UCSD-AML1 (cell line): ENCODE measurements around the gene ZNF141.
"Not testable (repeated sequence)": the region's sequence is repeated elsewhere in the genome, so short reads cannot be mapped to it uniquely, and the experiment has no call there.

Source experiments
- DNase-seq: peaks from one replicate; lab custom pipeline; 2025; ENCODE audit not compliant: unreplicated experiment; lab: John Stamatoyannopoulos, UW

Gene ZNF141

DNA sequence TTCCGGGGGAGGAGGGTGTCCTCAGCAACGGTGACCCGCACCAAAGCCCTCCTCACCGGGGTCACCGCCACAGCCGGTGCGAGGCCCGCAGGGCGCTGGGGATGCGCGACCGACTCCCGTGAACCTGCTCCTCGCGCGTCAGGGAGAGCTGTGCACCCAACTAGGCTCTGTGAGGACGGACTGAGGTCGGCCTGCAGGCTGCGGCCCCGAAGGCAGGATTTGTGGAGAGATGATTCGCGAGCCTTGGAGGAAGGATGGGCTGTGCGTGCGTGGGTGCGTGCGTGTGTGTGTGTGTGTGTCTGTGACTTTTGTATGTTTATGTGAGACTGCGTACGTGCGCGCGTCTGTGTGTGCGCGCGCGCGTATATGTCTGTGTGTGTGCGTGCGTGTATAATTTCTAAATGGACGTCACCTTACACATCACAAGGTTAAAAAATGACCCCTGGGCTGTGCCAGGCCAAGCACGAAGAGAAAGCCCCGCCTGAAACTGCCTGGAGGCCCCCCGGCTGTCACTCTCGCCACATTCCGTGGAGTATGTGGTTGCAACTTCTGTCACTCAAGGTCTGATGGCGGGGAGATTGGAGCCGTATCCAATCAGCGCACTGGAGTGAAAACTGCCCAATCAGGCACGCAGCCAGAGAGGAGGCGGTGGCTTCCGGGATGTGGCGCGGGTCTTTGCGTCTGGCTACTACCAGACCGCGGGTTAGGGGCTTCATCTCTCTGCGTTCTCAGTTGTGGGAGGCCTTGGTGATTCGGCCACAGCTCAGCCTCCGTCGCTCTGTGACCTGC, at the start of gene ZNF141:
Gene ZNF141 (plus strand): TSS at position 672 of the 789 bp plus-strand sequence. CDS start 170 bp downstream, outside the sequence.
- no peak for DNase-seq

DNA sequence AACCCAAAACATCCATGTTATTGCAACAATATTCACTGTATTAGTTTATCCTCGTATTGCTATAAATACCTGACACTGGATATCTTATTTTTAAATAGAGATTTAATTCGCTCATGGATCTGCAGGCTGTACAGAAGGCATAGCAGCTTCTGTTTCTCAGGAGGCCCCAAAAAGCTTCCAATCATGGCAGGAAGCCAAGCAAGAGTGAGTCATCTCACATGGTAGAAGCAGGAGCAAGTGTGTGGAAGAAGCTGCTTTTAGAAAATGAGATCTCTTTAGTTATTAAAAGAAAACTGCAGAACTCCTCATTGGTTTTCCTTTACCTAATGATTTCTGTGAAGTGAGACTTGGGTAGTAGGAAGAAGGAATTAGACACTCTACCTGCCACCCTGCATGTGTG, 48.7 kb upstream of the ZNF141 start:
- no peak for DNase-seq

DNA sequence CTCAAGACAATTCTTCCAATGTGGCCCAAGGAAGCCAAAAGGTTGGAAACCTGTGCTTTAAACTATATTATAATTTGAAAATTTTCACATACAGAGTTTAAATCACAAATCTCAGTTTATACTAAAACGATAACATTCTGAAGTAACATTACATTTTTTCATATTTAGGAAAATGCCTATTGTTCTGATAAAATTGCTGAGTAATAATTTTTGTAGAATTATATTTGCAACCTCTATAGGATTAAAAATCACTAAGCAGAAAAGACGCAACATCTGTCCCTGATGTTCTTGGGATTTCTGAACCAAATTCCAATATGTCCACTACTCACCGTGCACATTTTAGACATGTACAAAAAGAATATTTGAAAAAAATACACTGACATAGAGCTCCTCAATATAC, 42.9 kb upstream of the ZNF141 start:
- no peak for DNase-seq

DNA sequence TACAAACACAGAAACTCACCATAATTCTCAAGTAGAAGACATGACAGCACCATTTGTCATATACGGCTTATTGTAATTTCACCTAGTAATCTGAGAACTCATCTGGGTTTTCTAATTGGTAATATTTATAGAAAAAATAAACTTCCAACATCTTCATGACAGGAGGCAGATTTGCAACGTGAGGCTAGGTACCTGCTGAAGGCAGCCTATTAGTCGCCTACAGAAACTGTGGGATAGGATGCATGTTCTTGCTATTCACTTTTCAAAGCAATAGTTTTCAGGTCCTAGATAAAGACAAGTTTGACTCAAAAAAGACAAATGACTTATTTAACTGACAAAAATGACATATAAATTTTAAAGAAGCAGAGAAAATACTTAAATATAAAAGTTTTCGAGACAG, 35.2 kb upstream of the ZNF141 start:
- no peak for DNase-seq

DNA sequence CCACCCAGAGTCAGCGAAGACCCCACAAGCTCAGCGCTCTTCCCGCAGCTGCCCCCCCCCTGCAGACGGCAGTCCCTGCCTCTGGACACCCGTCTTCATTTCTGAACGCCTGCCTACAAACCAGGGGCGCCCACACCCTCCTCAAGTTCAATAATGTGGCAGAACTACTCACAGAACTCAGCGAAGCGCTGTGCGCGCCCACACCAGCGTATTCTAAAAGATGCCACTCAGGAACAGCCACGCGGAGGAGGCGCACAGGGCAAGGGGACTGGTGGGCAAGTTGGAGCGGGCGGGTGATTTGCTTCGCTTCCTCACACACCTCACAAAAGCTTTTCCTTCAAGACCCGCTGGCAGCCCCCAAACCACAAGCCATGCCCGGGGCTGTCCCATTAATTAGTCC, 33.1 kb upstream of the ZNF141 start:
- not testable (repeated sequence) for DNase-seq

DNA sequence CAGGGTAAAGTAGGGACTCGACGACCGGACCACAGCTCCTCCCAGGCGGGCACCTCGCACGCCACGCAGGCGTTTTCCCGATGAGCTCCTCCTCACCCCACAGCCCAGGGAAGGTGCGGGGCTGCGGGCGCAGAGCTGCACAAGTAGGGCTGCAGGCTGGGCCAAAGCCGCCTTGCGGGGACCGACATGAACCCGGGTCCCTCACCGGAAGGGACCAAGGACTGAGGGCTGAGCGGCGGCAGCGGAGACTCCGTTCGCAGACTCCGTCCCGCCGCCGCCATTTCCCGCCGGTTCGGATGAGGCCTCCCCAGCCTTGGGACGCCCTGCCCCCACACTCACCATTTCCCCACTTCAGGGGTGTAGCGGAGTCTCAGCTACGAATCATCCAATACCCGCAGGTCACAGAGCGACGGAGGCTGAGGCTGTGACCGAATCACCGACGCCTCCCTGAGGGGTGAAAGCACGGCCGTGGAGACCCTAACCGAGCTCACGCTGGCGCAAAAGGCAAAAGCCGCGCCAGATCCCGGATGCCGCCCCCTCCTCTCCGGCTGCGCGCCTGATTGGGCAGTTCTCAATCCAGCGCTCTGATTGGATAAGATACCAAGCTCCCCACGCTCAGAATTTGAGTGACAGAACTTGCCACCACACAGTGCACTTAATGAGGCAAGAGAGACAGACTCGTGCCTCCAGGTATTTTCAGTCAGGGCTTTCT, 32.5 kb upstream of the ZNF141 start, which contains the start of gene ZNF732:
Gene ZNF732 (minus strand): TSS at position 506 of the 712 bp plus-strand sequence. CDS start 164 bp downstream, at position 342.
- DNase-seq: no peak

DNA sequence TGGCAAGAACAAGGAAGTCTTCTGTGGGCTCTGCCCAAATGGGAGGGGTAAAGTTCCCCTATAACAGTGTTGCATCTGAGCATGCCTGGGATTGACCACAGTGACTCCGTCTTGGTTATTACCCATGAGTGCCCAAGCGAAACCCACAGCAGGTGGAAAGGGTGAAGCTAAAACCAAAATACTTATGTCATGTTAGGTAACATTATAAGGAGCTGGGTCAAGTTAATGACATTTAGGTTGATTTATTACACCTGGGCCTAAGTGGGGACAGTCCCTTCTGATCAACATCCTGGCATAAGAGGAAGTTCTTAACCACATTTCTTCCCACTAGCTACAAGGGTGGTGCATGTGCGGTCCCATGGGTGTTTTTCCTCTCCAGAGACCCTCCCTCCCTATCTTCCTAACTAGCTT, 31.1 kb upstream of the ZNF141 start:
- DNase-seq: peak; percentile 52

DNA sequence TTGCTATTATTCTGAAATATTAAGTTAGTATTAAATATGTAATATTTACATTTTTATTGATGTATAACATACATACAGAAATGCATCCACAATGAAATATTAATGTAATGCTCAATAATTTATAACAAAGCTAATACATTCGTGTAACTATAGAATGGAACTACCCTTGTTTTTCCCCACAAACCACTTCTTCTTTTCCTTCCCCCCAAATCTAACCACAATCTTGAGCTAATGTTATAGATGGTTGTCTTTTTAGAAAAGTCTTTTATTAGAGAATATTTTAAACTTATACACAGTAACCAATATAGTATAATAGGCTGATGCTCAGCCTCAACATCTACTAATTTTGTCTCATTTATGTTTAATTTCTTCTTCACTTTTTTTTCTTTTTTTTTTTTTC, 27.8 kb upstream of the ZNF141 start:
- no peak for DNase-seq

DNA sequence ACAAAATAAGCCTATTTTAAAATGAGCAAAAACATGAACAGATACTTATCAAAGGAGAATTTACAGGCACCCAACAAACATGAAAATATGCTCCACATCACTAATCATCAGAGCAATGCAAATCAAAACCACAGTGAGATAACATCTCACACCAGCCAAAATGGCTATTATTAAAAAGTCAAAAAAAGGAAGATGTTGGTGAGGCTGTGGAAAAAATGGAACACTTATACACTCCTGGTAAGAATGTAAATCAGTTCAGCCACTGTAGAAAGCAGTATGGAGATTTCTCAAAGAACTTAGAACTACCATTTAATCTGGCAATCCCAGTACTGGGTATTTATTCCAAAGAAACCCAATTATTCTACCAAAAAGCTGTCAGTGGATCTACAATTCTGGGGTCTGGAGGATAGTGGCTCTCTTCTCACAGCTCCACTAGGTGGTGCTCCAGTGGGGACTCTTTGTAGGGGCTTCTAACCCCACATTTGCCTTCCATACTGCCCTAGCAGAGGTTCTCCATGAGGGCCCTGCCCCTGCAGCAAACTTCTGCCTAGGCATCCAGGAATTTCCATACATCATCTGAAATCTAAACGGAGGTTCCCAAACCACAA, 23.2 kb upstream of the ZNF141 start:
- DNase-seq: no peak

DNA sequence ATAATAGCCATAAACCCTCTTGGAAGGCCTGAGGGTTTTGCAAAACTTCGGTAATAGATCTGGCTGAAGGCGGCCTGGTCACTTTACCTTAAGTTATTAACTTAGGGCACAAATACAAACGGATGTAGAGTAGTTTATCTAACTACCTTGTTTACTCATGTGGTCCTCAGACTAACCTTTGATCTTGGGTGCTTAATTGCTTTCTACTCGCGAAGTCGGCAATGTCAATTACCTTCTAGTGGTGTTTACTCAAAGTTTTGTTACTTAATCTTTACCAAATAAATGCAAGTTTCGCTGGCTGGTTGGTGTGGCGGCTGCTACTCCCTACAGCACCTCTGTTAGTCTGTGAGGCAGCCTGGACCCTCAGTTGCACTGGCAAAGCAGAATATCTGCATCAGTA, 8.9 kb upstream of the ZNF141 start:
- no peak for DNase-seq

DNA sequence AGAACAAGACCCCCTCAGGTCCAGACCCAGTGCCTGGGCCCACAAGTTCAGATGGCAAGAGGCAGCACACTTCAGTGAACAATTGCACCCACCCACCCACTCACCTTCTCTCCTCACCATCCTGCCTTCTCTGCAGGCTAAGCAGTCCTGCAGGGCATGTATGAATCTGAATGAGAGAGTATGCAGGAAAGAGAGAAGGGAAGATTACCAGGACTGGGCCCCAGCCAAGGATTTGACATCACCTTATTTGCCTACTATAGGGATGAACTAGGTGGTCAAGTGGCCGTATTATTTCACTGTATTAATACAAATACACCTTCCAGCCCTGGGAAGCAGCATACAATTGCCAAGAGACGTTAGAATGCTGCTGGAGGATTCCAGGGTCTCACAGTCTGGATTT, 2.1 kb upstream of the ZNF141 start:
- DNase-seq: no peak

DNA sequence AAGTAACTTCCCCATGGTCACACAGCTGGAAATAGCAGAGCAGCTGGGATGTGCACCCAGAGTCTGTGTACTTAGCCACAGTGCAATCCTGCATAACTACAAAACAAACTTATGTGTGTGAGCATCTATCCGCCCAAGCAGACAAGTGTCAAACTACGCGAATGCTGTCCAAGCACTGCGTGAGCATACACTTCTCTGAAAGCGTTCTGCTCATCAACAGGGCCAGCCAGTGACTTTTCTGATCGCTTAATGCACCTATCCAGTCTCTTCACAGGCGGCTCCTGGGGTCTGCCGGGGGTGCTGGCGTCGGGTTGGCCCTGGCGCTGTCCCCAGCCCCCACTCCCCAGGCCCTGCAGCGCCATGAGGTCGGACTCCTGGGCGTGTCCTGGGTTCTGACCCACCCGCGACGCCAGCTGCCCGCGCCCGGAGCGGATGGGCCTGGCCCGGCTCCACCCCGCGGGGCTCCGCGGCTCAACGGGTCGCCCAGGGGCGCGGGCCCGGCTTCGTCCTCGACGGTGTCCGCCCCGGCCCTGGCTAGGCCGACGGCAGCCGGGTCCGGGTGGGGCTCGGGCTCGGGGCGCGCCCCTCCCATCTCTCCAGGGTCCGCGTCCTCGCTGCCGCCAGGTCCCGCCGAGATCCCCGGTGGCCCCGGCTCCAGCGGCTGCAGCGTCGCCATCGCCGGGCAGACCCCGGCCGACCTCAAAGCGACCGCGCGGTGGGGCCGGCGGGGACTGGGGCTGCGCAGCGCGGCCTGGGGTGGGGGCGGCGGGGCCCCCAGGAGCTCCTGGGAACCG, 1.3 kb upstream of the ZNF141 start:
- DNase-seq: no peak

DNA sequence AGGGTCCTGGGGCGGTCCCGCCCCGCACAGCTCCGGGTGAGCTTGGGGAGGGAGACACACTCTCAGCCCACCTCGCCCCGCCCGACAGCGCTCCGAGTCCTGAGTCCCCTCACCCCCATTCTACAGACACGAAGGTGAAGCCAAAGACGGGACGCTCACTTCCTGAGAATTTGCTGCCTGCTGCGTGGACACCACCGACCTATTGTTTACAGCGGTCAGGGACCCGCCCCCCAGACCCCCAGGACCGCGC, 796 bp upstream of the ZNF141 start:
- no peak for DNase-seq

DNA sequence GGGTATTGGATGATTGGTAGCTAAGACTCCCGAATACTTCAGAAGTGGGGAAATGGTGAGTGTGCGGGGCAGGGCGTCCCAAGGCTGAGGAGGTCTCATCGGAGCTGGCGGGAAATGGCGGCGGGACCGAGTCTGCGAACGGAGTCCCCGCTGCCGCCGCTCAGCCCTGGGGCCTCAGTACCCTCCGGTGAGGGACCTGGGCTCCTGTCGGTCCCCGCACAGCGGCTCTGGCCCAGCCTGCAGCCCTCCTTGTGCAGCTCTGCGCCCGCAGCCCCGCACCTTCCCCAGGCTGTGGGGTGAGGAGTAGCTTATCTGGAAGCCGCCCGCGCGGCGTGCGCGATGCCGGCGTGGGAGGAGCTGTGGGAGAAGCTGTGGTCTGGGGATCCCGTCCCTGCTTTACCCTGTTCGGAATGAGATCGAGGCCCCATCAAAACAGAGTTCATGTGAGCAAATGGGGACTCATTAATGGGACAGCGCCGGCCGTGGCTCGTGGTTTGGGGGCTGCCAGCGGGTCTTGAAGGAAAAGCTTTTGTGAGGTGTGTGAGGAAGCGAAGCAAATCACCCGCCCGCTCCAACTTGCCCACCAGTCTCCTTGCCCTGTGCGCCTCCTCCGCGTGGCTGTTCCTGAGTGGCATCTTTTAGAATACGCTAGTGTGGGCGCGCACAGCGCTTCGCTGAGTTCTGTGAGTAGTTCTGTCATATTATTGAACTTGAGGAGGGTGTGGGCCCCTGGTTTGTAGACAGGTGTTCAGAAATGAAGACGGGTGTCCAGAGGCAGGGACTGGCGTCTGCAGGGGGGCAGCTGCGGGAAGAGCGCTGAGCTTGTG, 531 bp downstream of the ZNF141 start:
- no peak for DNase-seq

DNA sequence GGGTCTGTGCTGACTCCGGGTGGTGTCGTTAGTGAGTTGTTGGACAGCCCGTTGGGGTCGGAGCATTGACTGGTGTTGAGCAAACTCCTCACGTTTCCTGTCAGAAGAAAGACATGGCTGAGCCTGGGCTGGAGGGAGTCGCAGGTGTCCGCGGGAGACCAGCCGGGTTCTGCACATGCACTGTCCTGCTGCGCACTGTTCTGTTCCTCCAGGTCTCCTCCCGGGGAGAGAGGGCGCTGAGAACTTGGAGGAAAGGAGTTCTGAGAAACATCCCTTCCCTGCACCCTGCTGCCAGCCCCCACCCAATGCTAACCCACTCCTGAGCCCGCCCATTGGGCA, 1.1 kb downstream of the ZNF141 start:
- DNase-seq: no peak

DNA sequence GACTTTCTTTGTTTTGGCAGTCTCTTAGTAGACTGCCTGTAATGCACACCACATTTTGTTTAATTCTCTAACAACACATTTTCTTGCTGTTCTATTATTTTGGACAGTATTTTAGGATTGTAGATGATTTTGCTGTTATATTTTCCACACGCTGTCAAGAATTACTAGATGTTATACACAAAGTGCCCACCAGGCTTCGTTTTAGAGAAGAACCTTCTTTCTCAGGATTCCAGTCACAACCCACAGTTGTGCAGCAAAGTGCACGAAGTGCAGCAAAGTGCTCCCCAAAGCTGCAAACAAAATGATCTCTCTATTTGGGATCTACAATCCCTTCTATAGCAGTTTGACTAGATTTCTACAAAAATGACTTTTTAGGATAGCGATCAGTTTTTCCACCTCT, 2.4 kb downstream of the ZNF141 start:
- DNase-seq: no peak

DNA sequence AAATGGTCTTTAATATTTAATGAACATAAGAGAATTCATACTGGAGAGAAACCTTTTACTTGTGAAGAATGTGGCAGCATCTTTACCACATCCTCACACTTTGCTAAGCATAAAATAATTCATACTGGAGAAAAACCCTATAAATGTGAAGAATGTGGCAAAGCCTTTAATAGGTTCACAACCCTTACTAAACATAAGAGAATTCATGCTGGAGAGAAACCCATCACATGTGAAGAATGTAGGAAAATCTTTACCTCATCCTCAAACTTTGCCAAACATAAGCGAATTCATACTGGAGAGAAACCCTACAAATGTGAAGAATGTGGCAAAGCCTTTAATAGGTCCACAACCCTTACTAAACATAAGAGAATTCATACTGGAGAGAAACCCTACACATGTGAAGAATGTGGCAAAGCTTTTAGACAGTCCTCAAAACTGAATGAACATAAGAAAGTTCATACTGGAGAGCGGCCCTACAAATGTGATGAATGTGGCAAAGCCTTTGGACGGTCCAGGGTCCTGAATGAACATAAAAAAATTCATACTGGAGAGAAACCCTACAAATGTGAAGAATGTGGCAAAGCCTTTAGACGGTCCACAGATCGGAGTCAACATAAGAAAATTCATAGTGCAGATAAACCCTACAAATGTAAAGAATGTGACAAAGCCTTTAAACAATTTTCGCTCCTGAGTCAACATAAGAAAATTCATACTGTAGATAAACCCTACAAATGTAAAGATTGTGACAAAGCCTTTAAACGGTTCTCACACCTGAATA, 35.6 kb downstream of the ZNF141 start:
- no peak for DNase-seq

DNA sequence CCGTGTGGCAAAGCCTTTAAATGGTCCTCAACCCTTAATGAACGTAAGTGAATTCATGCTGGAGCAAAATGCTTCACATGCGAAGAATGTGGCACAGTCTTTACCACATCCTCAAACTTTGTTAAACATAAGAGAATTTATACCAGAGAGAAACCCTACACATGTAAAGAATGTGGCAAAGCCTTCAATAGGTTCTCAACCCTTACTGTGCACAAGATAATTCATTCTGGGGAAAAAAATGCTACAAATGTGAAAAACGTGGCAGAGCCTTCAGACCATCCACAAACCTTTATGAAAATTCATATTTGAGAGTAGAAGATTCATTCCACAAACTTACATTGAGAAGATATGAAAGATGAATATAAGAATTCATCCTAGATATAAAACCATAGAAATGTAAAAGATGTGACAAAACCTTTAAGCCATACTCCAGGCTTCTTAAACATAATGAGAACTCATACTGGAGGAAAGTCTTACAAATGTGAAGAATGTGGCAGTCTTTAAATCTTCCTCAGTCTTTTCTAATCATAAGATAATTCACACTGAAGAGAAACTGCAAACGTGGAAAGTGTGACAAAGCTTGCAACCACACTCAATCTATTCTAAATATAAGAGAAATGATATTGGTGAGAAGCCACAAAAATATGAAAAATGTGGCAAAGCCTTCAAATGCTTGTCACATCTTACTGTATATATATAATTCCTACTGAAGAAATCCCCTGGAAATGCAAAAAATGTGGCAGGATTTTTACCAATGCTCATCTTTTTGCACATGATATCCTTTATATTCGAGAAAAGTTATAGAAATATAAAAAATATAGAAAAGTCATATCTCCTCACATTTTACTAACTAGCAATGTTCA, 36.9 kb downstream of the ZNF141 start:
- no peak for DNase-seq
